ENCODE results near the gene SLC6A19. TPM values are rescaled to one million over a fixed set of nuclear protein-coding genes. Genes with fewer than 3 reads are reported as not detected.

The SLC6A19 gene
- polyA plus RNA-seq, 1 of the 3 experiments (the other 2 are of a cell fraction): not detected

GRCh38 chr5:1222621-1223277 is 21.4 kb downstream of the SLC6A19 start (continued):
- no peak for TF ChIP-seq TAF1 (IDR thresholded peaks at IDR 0.05; ENCODE audit: borderline replicate concordance, low read depth, low read length)

GRCh38 chr5:1223278-1223670 is 21.9 kb downstream of the SLC6A19 start:
- Histone ChIP-seq H3K4me3 (ENCODE audit: low read depth in 2 of 2, low read length in 1 of 2) (no peak overlapping the region), H3K9ac (no peak overlapping the region), H3K79me2 (ENCODE audit: insufficient read depth) (no peaks in the 10 kb centered on the region), H2AFZ (ENCODE audit: low read depth) (no peak overlapping the region), H3K36me3 (replicated peaks in 1 of 2; ENCODE audit: control insufficient read depth in 1 of 2, insufficient read depth in 2 of 2, low read length in 1 of 2) (no peaks in the 10 kb centered on the region), H3K27me3 (ENCODE audit: insufficient read depth) (peaks cover 5% of the 10 kb centered on the region; the same call in 1 of the 2 replicates), H4K20me1 (ENCODE audit: insufficient read depth) (no peaks in the 10 kb centered on the region), H3K4me1 (ENCODE audit: control insufficient read depth in 1 of 2, insufficient read depth in 2 of 2, low read depth in 1 of 2, low read length in 1 of 2) (no peaks in the 10 kb centered on the region), H3K9me3 (no peaks in the 10 kb centered on the region), H3K4me2 (no peak overlapping the region), H3K9me2 (no peaks in the 10 kb centered on the region), H3K27ac (ENCODE audit: low read depth in 2 of 2, low read length in 1 of 2) (no peak overlapping the region), H3F3A (replicated peaks; ENCODE audit: insufficient read depth) (peaks cover 6% of the 10 kb centered on the region)
- 40% methylated on average over 7 of the region's 12 CpGs for WGBS (ENCODE audit: low lambda C conversion rate)
- DNase-seq: no peak
- TF ChIP-seq SIN3A (IDR thresholded peaks at IDR 0.05; ENCODE audit: borderline replicate concordance, low read depth, low read length) (no peak), FOSL2 (IDR thresholded peaks at IDR 0.05; ENCODE audit: borderline replicate concordance, low read depth) (no peak), ELF1 (IDR thresholded peaks at IDR 0.05) (no peak), IRF3 (IDR thresholded peaks at IDR 0.05; ENCODE audit: low read depth, low read length) (no peak), NRF1 (IDR thresholded peaks at IDR 0.05; ENCODE audit: low read depth, low read length) (no peak), EP300 (IDR thresholded peaks at IDR 0.05; ENCODE audit: borderline replicate concordance in 1 of 2, low read depth in 1 of 2, low read length in 1 of 2) (no peak), FOXM1 (IDR thresholded peaks at IDR 0.05; ENCODE audit: low read depth) (no peak), YY1 (IDR thresholded peaks at IDR 0.05; ENCODE audit: low read depth) (no peak), RCOR1 (IDR thresholded peaks at IDR 0.05; ENCODE audit: low read length) (no peak), PBX3 (IDR thresholded peaks at IDR 0.05) (no peak), RXRA (IDR thresholded peaks at IDR 0.05; ENCODE audit: borderline replicate concordance, low read depth) (no peak), GABPA (IDR thresholded peaks at IDR 0.05; ENCODE audit: low read depth) (no peak), USF1 (IDR thresholded peaks at IDR 0.05; ENCODE audit: borderline replicate concordance, low read depth) (no peak), TAF1 (IDR thresholded peaks at IDR 0.05; ENCODE audit: borderline replicate concordance, low read depth, low read length) (no peak), TCF12 (IDR thresholded peaks at IDR 0.05) (no peak), POLR2AphosphoS5 (IDR thresholded peaks at IDR 0.05; ENCODE audit: low read depth, low read length) (no peak)
- ChIA-PET POLR2A (no interaction called here), CTCF (no interaction called here)

Measured in SK-N-SH (cell line).